ENCODE measurements around the gene PXYLP1.

PXYLP1 gene

DNA sequence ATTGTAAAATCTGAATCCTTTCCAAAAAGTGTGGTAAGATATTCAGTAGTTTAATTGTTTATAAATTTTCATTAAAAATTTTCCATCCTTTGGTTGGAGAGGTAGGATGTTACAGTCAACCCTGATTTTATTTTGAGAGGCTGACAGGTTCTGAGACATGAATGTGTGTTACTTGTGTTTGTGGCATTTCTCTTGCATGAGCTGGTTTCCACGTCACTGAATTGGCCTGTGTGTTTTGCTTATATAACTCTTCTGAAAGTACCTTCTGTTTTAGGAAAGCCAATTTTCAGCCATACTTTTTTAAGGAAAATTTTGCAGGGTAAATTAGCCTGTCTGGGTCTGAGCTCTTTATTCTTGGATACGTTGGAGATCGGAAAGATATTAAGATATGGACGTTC is 30.7 kb downstream of the PXYLP1 start:
- no peak for DNase-seq (ENCODE audit: low spot score in 2 of 2)
- Histone ChIP-seq H3K27me3 (ENCODE audit: low read depth) (no peaks in the 10 kb centered on the region), H3K4me3 (no peak overlapping the region), H3K9me3 (no peaks in the 10 kb centered on the region), H3K4me1 (peaks cover 6% of the 10 kb centered on the region), H3K36me3 (replicated peaks) (no peaks in the 10 kb centered on the region; the same call in 1 of the 2 replicates)
- in situ Hi-C loops (cut with MboI; ENCODE audit: low sequenced_read_pairs), result no loop called here

DNA sequence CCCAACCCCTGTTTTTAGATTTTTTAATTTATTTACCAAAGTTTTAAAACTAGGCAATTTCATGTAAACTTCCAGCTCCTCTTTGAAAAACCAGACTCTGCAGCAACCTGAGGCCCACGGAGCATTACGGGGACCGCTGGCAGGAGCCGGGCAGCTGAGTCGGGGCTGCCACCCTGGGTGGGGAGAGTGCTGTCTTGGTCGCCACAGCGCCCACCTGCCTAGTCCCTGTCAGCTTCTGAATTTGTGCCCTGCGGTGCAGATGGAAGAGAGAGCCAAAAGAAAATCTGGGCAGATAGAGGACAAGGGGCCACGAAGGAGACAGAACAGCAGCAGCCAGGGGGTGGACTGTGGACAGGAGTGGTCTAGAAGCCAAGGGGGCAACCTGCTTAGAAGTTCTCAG is 34.6 kb downstream of the PXYLP1 start:
- Histone ChIP-seq H3K4me1 (no peaks in the 10 kb centered on the region), H3K9me3 (no peaks in the 10 kb centered on the region), H3K4me3 (no peak overlapping the region), H3K36me3 (replicated peaks) (no peaks in the 10 kb centered on the region; the same call in 1 of the 2 replicates), H3K27me3 (ENCODE audit: low read depth) (no peaks in the 10 kb centered on the region)
- no peak for DNase-seq (ENCODE audit: low spot score in 2 of 2)
- in situ Hi-C loops (cut with MboI; ENCODE audit: low sequenced_read_pairs), result no loop called here

DNA sequence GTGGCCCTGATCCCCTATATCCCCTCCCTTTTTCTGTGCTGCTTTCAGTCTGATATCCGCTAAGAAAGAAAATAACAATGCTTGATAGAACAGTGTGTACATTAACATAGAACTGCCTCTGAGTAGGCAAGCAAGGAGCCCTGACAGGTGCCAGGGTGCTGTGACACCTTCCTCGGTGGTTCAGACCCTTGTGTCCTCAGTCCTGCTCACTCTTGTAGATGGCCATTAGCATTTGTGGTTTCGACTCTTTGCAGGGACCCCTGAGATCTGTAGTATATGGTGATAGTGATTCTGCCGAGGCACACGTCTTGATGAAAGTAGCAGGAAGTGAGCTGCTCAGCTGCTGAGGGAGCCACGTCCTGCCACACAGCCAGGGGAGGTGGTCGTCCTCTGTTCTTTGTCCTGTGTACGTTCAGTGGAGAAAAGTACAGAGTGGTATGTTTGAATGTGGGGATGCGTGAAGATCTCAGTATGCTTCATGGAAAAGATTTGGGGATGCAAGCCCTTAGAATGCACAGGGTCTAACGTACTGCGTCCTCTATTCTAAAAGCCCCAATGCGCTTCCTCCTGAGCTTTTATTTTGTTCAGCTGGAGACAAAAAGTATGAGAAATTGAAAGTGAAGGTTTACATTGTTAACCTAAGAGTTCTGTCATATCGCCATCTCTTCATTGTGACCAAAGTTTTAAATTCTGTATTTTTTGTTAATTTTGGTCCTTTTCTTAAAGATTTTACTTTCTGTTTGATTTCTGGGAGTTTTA is 35.4 kb downstream of the PXYLP1 start:
- Histone ChIP-seq H3K36me3 (replicated peaks) (no peaks in the 10 kb centered on the region; the same call in 1 of the 2 replicates), H3K4me1 (no peaks in the 10 kb centered on the region), H3K9me3 (no peaks in the 10 kb centered on the region), H3K4me3 (no peak overlapping the region), H3K27me3 (ENCODE audit: low read depth) (no peaks in the 10 kb centered on the region)
- in situ Hi-C loops (cut with MboI; ENCODE audit: low sequenced_read_pairs), result no loop called here
- DNase-seq (ENCODE audit: low spot score in 2 of 2), result no peak

DNA sequence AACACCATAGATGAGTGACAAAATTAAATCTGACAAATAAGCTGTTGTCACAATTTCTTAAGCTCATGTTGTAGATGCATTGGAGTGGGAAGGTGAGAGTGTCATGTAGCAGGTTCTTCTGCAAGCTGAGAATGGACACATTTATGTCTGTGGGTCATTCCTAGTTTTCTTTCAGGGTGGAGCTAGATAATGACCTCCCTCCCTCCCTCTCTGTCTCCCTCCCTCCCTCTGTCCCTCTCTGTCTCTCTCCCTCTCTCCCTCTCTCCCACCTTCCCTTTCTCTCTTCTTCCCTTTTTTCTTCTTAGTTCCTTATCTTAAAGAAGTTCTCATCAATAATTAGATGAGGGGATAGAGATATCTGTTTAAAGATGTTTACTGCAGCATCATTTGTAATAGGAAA is 36.0 kb downstream of the PXYLP1 start:
- no peak overlapping the region for H3K4me3 ChIP-seq
- H3K27me3 ChIP-seq (ENCODE audit: low read depth), result no peaks in the 10 kb centered on the region
- no peak for DNase-seq (ENCODE audit: low spot score in 2 of 2)
- H3K9me3 ChIP-seq, result no peaks in the 10 kb centered on the region
- H3K36me3 ChIP-seq (replicated peaks), result no peaks in the 10 kb centered on the region
- in situ Hi-C loops (cut with MboI; ENCODE audit: low sequenced_read_pairs), result no loop called here
- H3K4me1 ChIP-seq, result no peaks in the 10 kb centered on the region

DNA sequence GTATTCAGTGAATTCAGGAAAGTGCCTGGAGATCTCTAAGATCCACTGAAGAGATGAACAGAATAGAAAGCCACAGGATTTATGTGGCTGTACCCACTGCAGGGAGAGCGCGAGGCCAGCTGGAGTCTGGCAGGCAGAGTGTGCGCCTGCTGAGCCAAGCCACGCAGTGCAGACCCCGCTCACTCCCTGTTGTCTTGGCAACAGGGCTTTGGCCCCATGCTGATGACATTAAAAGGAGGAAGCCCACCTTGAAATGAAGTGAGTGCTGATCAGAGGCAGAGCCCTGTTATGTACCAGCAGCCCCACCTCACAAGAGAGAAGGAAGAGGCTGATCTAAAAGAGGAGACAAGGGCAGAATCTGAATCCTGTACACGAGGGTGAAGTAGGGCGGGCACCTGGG is 36.7 kb downstream of the PXYLP1 start:
- Histone ChIP-seq H3K9me3 (no peaks in the 10 kb centered on the region), H3K4me1 (no peaks in the 10 kb centered on the region), H3K4me3 (no peak overlapping the region), H3K36me3 (replicated peaks) (no peaks in the 10 kb centered on the region), H3K27me3 (ENCODE audit: low read depth) (no peaks in the 10 kb centered on the region)
- DNase-seq (ENCODE audit: low spot score in 2 of 2), result no peak
- in situ Hi-C loops (cut with MboI; ENCODE audit: low sequenced_read_pairs), result no loop called here

DNA sequence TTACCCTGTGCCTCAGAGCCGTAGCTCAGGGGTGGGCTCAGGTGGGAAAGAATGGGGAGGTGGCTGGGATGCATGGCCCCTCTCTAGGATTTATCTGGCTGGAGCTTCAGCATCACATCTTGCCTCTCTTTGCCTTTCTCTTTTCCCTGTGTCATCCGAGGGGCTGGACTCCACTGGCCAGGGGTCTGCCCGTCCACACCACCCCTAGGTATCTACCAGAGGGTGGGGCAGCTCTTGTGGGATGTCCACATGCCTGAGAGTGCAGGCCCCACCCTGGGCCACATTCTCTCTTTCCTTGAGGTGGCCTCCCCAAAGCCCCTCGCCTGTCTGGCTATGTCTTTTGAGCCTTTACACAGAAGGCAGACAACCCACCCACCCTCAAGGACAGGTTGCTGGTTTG is 37.2 kb downstream of the PXYLP1 start:
- no peaks in the 10 kb centered on the region for H3K27me3 ChIP-seq (ENCODE audit: low read depth)
- no peaks in the 10 kb centered on the region for H3K9me3 ChIP-seq
- no peak overlapping the region for H3K4me3 ChIP-seq
- no peak for DNase-seq (ENCODE audit: low spot score in 2 of 2)
- no peaks in the 10 kb centered on the region for H3K36me3 ChIP-seq (replicated peaks)
- no peaks in the 10 kb centered on the region for H3K4me1 ChIP-seq
- in situ Hi-C loops (cut with MboI; ENCODE audit: low sequenced_read_pairs), result no loop called here

DNA sequence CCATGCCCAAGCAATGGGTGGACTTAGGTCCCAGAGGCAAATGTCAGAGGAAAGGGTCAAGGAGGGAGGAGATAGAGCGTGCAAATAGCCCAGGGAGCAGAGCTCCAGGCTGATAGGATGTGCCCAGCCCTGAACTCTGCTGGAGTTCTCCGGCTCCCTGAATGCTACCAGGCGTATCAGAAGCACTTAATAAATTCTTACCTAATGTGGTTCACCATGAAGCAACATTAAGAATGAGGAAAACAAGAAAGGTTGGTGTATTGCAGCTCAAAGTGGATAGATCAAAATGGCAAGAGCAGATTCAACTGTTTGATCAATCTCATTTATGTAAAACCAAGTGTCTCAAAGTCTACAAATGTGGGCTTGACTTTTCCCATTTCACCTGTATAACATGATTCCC is 38.3 kb downstream of the PXYLP1 start:
- Histone ChIP-seq H3K36me3 (replicated peaks) (no peaks in the 10 kb centered on the region), H3K27me3 (ENCODE audit: low read depth) (no peaks in the 10 kb centered on the region), H3K9me3 (no peaks in the 10 kb centered on the region), H3K4me1 (no peaks in the 10 kb centered on the region), H3K4me3 (no peak overlapping the region)
- in situ Hi-C loops (cut with MboI; ENCODE audit: low sequenced_read_pairs), result no loop called here
- DNase-seq (ENCODE audit: low spot score in 2 of 2), result no peak

DNA sequence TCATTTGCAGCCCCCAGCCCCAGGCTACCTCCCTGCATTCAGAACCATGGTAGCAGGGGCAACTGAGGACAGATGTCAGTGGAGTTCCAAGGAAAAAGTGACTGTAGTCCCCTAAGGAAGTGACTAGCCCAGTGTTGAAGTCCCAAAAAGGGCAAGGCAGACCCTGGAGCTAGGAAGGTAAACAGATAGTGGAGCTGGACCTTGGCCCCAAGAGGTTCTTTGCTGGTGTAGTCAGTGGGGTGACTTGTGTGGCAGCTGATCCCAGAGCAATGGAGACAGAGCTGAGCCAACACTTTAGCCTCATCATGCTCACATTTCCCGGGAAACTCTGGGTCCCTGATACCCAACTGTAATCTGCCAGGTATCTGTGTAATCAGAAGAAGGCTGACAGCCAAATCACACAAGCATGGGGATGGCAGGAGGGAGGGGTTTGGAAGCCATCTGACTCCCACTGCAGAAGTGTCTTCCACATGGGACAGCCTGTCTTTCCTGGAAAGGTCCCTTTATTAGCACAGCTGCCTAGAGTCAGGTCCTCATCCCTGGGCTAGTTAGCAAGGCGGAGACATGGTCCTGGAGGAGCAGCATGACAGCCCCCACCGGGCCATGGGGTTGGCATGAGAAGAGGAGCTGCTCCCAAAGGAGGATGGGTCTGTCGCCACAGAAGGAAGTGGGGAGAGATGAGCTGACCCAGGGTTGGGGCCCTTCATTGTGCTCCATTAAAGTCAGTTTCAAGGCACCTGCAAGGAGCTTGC is 39.8 kb downstream of the PXYLP1 start:
- no peak for DNase-seq (ENCODE audit: low spot score in 2 of 2)
- no peak overlapping the region for H3K4me3 ChIP-seq
- H3K4me1 ChIP-seq, result peaks cover 6% of the 10 kb centered on the region; the same call in 1 of the 2 replicates
- H3K9me3 ChIP-seq, result no peaks in the 10 kb centered on the region
- in situ Hi-C loops (cut with MboI; ENCODE audit: low sequenced_read_pairs), result no loop called here
- no peaks in the 10 kb centered on the region for H3K36me3 ChIP-seq (replicated peaks)
- no peaks in the 10 kb centered on the region for H3K27me3 ChIP-seq (ENCODE audit: low read depth)

DNA sequence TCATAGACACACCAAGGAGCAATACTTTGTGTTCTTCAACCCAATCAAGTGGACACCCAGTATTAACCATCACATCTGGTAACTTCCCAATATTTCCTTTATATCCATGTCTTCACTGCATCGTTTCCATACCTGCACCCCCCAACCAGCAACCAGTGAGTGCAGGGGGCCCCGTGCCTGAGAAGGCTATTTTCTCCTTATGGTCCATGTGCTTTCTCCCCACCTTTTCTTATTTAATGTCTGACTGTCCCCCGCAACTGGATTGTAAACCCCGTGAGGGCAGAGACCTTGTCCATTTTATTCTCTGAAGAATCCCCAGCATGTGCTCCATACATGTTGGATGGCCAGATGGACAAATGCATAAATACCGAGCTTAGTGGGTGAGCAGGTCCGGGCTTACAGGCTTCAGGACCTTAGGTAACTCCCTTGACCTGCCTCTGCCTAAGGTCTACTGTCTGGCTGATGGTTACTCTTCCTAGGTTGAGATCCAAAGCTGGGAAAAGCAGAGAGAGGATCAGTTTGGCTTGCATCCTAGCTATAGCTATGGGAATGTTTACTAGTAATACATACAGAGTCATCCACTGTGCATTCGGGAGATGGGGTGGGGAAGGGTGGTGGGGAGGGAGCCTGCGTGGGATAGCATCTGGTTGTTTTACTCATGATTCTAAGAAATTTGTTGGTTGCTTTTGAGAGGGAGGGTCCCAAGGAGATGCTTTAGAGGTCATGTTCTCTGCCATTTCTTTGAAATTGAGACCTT is 41.5 kb downstream of the PXYLP1 start:
- Histone ChIP-seq H3K9me3 (no peaks in the 10 kb centered on the region), H3K27me3 (ENCODE audit: low read depth) (no peaks in the 10 kb centered on the region), H3K4me1 (peaks cover 6% of the 10 kb centered on the region; the same call in 1 of the 2 replicates), H3K36me3 (replicated peaks) (no peaks in the 10 kb centered on the region), H3K4me3 (no peak overlapping the region)
- no peak for DNase-seq (ENCODE audit: low spot score in 2 of 2)
- in situ Hi-C loops (cut with MboI; ENCODE audit: low sequenced_read_pairs), result no loop called here

DNA sequence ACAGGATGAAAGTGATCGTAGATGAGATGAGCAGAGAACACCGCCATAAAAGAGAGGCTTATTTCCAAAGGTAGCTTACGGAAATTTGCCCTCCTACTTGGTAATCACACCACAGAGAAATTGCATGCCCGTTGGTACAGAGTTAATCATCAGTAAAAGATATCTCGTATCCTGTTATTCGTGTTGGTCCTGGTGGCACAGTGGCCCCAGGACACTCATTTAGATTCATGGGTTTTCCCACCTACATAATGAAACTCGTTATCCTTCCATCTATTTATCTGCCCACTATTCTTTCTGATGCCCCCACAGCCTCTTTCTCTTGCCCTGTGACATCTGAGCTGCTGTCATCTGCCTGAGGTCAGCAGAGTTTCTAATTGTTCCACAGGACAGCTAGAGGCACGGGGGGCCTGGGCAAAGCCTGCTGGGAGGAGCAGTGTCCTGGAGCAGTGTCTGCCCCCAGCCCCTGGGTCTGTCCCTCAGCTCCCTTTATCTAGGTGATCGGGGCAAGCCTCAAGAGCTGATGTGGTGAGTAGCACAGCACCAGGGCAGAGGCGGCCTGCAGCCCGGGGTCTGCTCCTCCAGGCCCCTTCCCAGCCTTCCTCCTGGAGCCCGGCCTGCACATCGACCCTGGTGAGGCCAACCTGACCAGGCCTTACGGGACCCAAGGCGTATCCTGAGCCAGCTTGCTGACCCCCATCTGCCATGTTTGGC is 42.2 kb downstream of the PXYLP1 start:
- Histone ChIP-seq H3K27me3 (ENCODE audit: low read depth) (no peaks in the 10 kb centered on the region), H3K4me3 (no peak overlapping the region), H3K9me3 (no peaks in the 10 kb centered on the region), H3K36me3 (replicated peaks) (no peaks in the 10 kb centered on the region), H3K4me1 (peaks cover 6% of the 10 kb centered on the region; the same call in 1 of the 2 replicates)
- in situ Hi-C loops (cut with MboI; ENCODE audit: low sequenced_read_pairs), result no loop called here
- DNase-seq (ENCODE audit: low spot score in 2 of 2), result no peak

DNA sequence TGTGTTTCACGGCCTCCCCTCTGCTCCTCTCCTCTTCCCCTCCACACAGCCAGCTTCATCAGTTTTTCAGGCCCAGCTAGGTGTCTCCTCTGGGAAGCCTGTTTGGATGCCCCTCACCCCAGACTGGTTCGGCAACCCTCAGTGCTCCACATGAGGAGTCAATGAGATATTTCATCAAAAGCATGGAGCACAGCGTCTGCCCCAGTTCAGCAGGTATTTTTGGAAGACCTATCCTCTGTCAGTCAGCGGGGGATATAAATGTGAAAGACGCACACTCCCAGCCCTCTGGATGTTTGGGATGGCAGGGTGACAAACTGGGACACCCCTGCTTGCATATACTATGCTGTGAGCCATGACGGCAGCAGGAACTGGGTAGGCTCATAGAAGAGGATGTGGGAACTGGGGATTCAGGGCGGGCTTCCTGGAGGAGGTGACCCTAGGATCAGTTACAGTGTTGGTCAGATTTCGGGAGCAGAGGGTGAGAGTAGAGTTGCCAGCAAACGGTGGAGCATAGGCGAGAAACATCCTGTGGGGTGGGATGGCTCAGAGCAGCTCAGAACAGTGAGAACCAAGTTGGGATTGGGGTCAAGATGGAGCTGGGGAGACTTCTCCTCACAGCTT is 42.9 kb downstream of the PXYLP1 start:
- no peaks in the 10 kb centered on the region for H3K9me3 ChIP-seq
- H3K4me3 ChIP-seq, result no peak overlapping the region
- H3K4me1 ChIP-seq, result peaks cover 6% of the 10 kb centered on the region; the same call in 1 of the 2 replicates
- no peaks in the 10 kb centered on the region for H3K27me3 ChIP-seq (ENCODE audit: low read depth)
- no peak for DNase-seq (ENCODE audit: low spot score in 2 of 2)
- H3K36me3 ChIP-seq (replicated peaks), result no peaks in the 10 kb centered on the region
- in situ Hi-C loops (cut with MboI; ENCODE audit: low sequenced_read_pairs), result no loop called here

DNA sequence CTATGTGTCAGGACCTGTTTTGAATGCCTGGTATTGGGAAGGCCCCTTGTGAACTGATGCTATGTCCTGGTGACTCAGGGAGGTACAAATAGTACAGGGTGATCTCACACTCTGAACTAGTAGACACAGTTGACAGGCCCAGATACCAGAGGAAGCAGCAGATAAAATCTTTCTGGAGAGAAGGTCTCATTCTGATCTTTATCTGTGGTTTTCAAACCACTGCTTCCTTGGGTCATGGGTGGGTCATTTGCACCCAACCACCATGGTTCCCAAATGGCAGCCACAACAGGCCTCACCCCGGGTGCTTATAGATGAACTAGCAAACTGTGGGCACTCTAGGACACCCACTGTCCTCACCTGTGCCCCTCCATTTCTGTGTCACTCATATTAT is 43.4 kb downstream of the PXYLP1 start:
- peaks cover 6% of the 10 kb centered on the region; the same call in 1 of the 2 replicates for H3K4me1 ChIP-seq
- no peak overlapping the region for H3K4me3 ChIP-seq
- no peaks in the 10 kb centered on the region for H3K9me3 ChIP-seq
- H3K27me3 ChIP-seq (ENCODE audit: low read depth), result no peaks in the 10 kb centered on the region
- no peak for DNase-seq (ENCODE audit: low spot score in 2 of 2)
- no peaks in the 10 kb centered on the region for H3K36me3 ChIP-seq (replicated peaks)
- in situ Hi-C loops (cut with MboI; ENCODE audit: low sequenced_read_pairs), result no loop called here

DNA sequence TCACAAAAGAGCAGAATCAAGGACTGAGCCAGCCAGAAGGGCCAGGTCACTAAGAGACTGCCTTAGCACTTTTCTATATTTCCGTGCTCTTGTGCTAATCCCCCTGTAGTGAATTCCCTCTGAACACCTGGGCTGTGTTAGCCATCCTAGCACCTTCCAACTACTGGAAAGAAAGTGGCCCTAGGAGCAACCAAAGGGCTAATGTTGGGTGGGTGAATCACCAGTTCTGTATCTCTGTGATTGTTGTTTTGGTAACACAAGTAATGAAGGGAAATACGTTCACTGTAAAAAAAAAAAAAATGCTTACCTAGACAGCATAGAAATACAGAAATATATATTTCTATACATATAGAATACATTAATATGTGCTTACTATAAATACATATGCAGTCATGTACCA is 43.9 kb downstream of the PXYLP1 start:
- no peak overlapping the region for H3K4me3 ChIP-seq
- no peak for DNase-seq (ENCODE audit: low spot score in 2 of 2)
- in situ Hi-C loops (cut with MboI; ENCODE audit: low sequenced_read_pairs), result no loop called here

More for the DNA sequence above, 43.9 kb downstream of the PXYLP1 start:
- no peaks in the 10 kb centered on the region for H3K27me3 ChIP-seq (ENCODE audit: low read depth)
- H3K4me1 ChIP-seq, result peaks cover 7% of the 10 kb centered on the region; the same call in 1 of the 2 replicates
- no peaks in the 10 kb centered on the region; the same call in 1 of the 2 replicates for H3K36me3 ChIP-seq (replicated peaks)
- no peaks in the 10 kb centered on the region for H3K9me3 ChIP-seq
